Measurements from ENCODE around the gene PHF3.

Gene PHF3, protein sequence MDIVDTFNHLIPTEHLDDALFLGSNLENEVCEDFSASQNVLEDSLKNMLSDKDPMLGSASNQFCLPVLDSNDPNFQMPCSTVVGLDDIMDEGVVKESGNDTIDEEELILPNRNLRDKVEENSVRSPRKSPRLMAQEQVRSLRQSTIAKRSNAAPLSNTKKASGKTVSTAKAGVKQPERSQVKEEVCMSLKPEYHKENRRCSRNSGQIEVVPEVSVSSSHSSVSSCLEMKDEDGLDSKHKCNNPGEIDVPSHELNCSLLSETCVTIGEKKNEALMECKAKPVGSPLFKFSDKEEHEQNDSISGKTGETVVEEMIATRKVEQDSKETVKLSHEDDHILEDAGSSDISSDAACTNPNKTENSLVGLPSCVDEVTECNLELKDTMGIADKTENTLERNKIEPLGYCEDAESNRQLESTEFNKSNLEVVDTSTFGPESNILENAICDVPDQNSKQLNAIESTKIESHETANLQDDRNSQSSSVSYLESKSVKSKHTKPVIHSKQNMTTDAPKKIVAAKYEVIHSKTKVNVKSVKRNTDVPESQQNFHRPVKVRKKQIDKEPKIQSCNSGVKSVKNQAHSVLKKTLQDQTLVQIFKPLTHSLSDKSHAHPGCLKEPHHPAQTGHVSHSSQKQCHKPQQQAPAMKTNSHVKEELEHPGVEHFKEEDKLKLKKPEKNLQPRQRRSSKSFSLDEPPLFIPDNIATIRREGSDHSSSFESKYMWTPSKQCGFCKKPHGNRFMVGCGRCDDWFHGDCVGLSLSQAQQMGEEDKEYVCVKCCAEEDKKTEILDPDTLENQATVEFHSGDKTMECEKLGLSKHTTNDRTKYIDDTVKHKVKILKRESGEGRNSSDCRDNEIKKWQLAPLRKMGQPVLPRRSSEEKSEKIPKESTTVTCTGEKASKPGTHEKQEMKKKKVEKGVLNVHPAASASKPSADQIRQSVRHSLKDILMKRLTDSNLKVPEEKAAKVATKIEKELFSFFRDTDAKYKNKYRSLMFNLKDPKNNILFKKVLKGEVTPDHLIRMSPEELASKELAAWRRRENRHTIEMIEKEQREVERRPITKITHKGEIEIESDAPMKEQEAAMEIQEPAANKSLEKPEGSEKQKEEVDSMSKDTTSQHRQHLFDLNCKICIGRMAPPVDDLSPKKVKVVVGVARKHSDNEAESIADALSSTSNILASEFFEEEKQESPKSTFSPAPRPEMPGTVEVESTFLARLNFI (N-terminal part only)

DNA sequence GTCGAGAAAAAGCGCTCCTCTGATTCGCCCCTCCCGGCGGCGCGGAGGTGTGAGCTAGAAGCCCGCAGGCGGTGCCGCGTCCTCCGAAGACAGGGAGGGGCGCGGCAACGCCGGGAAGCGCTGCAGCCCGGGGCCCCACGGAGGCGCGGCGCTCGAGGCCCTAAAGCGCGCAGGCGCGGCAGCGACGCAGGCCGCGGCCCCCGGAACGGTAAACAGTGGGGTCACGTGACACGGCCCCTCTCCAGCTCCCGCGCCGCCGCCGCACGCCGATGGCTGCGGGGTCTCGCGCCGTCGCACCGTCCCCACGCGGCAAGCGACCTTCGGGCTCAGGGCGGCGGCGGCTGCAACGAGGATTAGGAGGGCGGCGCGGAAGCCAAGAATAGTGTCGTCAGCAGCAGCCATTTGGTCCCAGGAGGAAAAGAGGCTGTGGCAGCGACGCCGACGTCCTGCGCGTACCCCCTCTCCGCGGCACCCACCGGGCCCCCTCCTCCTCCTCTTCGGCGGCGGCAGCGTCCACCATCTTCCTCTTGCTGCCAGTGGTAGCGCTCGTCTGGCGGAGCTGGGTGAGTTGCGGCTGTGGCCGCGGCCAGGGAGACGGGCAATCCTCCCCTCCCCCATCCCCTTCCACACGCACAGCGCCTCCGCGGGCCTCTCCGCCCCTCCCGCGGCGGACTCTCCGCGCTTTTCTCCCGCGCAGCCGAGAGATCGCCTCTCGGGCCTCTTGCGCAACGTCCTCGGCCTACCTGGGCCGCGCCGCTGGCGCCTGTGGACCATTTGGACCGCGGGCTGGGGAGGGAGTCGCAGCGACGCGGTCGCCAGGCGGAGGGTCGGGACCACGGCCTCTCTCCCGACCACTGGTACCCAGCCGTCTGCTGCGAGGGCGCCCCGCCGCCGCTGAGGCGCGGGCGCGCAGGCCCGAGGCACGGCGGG is at the start of gene PHF3:
Gene PHF3, plus strand, starts transcription at position 215 of the 930 bp plus-strand sequence. CDS start 10,750 bp downstream, outside the sequence.
- peak; percentile 92 for DNase-seq

DNA sequence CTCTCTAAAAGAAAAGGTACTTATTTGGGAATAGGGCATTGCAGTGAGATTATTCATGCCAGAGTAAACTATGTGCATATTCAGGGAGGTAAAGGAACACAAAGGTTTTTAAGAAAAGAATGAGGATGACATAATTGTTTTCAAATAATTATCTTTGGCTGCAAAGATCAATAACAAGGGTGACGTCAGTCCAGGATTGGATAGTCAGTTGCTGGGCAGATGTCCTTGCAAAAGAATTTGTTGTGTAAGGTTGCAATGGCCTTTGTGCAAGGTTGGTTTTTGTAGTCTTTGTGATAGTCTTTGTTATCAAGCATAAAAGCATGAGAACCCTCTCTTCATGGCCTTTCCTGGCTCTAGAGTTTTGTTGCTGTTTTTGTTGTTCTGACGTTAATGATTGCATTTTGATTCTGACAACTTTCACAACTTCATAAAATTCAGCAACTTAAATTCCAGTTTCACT is 45.6 kb upstream of the PHF3 start:
- no peak for DNase-seq

- DNase-seq = no peak
Observed at GRCh38 chr6:63592886-63593285, 42.7 kb upstream of the PHF3 start.

- no peak for DNase-seq
Observed at GRCh38 chr6:63597141-63598048, 38.2 kb upstream of the PHF3 start.

- DNase-seq = peak; percentile 81
Observed at GRCh38 chr6:63598049-63599036, 37.3 kb upstream of the PHF3 start.

DNA sequence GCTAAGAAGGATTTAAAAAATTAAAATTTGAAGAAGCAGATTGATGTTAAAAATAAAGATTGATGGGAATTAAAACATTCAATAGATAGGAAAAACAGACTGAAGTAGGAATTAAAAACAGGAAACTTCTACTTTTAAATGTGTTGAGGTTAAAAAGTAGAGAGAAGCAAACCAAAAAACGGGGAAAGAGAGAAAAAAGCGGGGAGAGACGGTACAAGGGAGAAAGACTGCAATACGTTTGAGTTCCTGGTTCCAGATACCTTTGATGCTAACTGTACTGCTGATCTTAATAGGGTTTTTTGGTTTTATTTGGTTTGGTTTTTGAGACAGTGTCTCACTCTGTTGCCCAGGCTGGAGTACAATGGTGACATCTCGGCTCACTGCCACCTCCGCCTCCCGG is 36.4 kb upstream of the PHF3 start:
- no peak for DNase-seq

GRCh38 chr6:63600136-63600535 is 35.5 kb upstream of the PHF3 start:
- DNase-seq = no peak

GRCh38 chr6:63609231-63609630 is 26.4 kb upstream of the PHF3 start:
- no peak for DNase-seq

- no peak for DNase-seq
Observed at GRCh38 chr6:63610944-63611343, 24.7 kb upstream of the PHF3 start.

GRCh38 chr6:63611560-63611959 is 24.0 kb upstream of the PHF3 start:
- DNase-seq = no peak

GRCh38 chr6:63615590-63615989 is 20.0 kb upstream of the PHF3 start:
- DNase-seq = no peak

GRCh38 chr6:63624091-63624490 is 11.5 kb upstream of the PHF3 start:
- no peak for DNase-seq

- DNase-seq = no peak
Observed at GRCh38 chr6:63630466-63630865, 5.1 kb upstream of the PHF3 start.

GRCh38 chr6:63634630-63635029 is 972 bp upstream of the PHF3 start:
- DNase-seq = no peak

GRCh38 chr6:63635215-63635587 is 401 bp upstream of the PHF3 start:
- DNase-seq = no peak

DNA sequence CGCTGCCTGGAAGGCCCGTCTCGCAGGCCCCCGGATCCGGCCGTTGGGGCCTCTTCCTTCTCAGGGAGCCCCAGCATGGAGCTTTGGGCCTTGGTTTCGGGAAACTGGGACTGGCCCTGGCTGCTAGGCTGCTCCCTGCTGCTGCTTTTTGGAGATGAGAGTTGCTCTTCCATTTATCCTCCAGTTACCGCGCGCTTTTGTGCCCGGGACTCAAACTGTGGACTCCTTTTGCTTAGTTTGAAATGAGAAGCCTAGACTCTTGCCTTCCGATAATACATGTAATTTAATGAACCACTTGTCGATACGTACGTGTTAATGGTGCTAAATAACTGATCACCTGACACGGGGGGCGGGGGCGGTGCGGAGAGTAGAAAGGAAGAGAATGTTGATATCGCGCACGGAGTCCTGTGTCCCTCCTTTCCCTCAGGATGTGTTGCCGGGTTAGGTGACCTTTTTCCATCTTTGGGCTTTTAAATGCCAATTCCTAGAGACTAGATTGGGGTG is 968 bp downstream of the PHF3 start:
- peak; percentile 77 for DNase-seq

DNA sequence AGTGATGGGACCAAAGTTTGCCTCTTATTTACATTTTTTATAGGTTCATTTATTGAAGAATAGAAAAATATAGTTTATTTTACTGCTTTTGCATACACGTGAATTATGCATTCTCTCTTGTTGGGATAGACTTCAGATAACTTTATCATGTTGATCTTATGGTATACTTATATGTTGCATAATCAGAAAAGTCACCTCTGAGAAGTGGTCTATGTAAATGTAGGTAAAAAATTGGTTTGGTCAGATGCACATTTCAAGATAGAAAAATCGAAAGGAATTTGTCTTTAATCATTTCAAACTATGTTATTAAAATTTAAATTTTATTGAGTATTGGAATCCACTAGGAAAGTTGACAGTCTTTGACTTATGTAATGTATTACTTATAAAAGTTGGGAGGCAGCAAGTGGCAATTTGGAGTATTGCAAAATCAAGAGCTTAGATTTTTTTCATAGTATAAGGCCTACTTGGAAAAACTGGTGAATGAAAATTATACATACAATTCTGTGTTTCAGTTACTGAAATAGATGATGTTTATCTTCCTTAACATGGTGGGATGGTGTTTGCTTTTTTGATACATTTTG is 2.4 kb downstream of the PHF3 start:
- no peak for DNase-seq

GRCh38 chr6:63640062-63640461 is 4.5 kb downstream of the PHF3 start:
- no peak for DNase-seq

DNA sequence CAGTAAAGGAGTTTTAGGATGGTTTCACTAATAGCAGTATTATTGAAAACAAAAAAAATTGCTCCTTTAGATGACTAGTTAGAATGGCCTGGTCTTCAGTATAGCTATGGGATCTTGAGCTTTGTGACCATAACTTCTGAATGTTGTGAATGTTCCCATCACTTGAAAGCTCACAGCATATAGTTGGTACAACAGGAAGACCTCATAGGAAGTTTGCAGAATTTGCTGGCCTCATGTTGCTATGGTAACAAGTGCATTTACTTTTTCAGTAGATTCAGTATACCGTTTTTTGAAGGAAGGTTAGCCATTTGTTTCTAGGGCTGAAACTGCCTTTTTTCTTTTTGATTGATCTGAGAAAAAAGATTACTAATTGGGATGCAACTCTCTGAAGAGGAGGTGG is 8.3 kb downstream of the PHF3 start:
- DNase-seq = no peak
